GM12878 (cell line): ENCODE measurements around the gene IQSEC2. TPM values are rescaled to one million over a fixed set of nuclear protein-coding genes. Genes with fewer than 3 reads are reported as not detected.
A peak's percentile ranks its signal among the peaks of the same experiment; 100 is the strongest.

Source experiments
- CHD1 ChIP-seq: IDR thresholded peaks from 2 replicates; pipeline ENCODE4 v1.6.1; 2012; ENCODE audit warnings: low read depth, low read length, improper control_type of control experiment
- CUX1 ChIP-seq: IDR thresholded peaks from 2 replicates; pipeline ENCODE4 v1.6.1; 2012; ENCODE audit warnings: improper control_type of control experiment, low read depth, low read length; ENCODE audit not compliant: insufficient replicate concordance
- GABPA ChIP-seq: IDR thresholded peaks from 2 replicates; pipeline ENCODE4 v1.6.1; 2014; ENCODE audit warnings: antibody characterized with exemption, low read depth, mild to moderate bottlenecking, inconsistent platforms
- HDAC2 ChIP-seq: fragments of 200-600 bp; sonication (generic); IDR thresholded peaks from 2 replicates; pipeline ENCODE4 v1.6.1; 2017
- HDAC6 ChIP-seq: fragments of 200-600 bp; sonication (generic); IDR thresholded peaks from one replicate; pipeline ENCODE4 v1.8.0; 2017; ENCODE audit warnings: antibody characterized with exemption; ENCODE audit not compliant: unreplicated experiment
- HSF1 ChIP-seq: fragments of 150-350 bp; IDR thresholded peaks from 2 replicates; pipeline ENCODE4 v1.6.1; 2014; ENCODE audit warnings: mild to moderate bottlenecking, low read depth, low read length
- MEF2B ChIP-seq: fragments of 450-650 bp; IDR thresholded peaks from 2 replicates; pipeline ENCODE4 v1.6.1; 2018; ENCODE audit warnings: mild to moderate bottlenecking, moderate library complexity; ENCODE audit not compliant: partially characterized antibody, poor library complexity, severe bottlenecking
- MLLT1 ChIP-seq: fragments of 450-650 bp; IDR thresholded peaks from 2 replicates; pipeline ENCODE4 v1.6.1; 2016; ENCODE audit warnings: mild to moderate bottlenecking
- MTA2 ChIP-seq: fragments of 450-650 bp; IDR thresholded peaks from 2 replicates; pipeline ENCODE4 v1.6.1; 2016; ENCODE audit warnings: low read depth, mild to moderate bottlenecking, moderate library complexity
- MYB ChIP-seq: fragments of 150-350 bp; IDR thresholded peaks from 2 replicates; pipeline ENCODE4 v1.6.1; 2014; ENCODE audit warnings: mild to moderate bottlenecking, low read depth, low read length, borderline replicate concordance
- MYC ChIP-seq: IDR thresholded peaks from 2 replicates; pipeline ENCODE4 v1.6.1; 2011; ENCODE audit warnings: mild to moderate bottlenecking, low read length, moderate library complexity, inconsistent platforms; ENCODE audit not compliant: insufficient read depth, insufficient replicate concordance, insufficient read length, severe bottlenecking
- NR2C1 ChIP-seq: fragments of 450-650 bp; IDR thresholded peaks from 2 replicates; pipeline ENCODE4 v1.6.1; 2017; ENCODE audit warnings: antibody characterized with exemption, mild to moderate bottlenecking, moderate library complexity
- SIN3A ChIP-seq: IDR thresholded peaks from 2 replicates; pipeline ENCODE4 v1.6.1; 2012; ENCODE audit warnings: low read depth, low read length, improper control_type of control experiment
- SMARCA5 ChIP-seq: fragments of 450-650 bp; IDR thresholded peaks from 2 replicates; pipeline ENCODE4 v1.6.1; 2017; ENCODE audit warnings: mild to moderate bottlenecking
- TBL1XR1 ChIP-seq: IDR thresholded peaks from 2 replicates; pipeline ENCODE4 v1.6.1; 2012; ENCODE audit warnings: low read depth, low read length, improper control_type of control experiment
- YBX1 ChIP-seq: fragments of 450-650 bp; IDR thresholded peaks from 2 replicates; pipeline ENCODE4 v1.6.1; 2016; ENCODE audit warnings: antibody characterized with exemption
- ZBTB33 ChIP-seq: fragments of 450-650 bp; IDR thresholded peaks from 2 replicates; pipeline ENCODE4 v1.6.1; 2017; ENCODE audit warnings: mild to moderate bottlenecking
- ZNF217 ChIP-seq: fragments of 450-650 bp; IDR thresholded peaks from 2 replicates; pipeline ENCODE4 v1.6.1; 2017; ENCODE audit warnings: antibody characterized with exemption, mild to moderate bottlenecking
- ZNF274 ChIP-seq: IDR thresholded peaks from one replicate; pipeline ENCODE4 v1.8.0; 2011; ENCODE audit not compliant: insufficient read length, insufficient read depth
- polyA plus RNA-seq, 11 experiments: library from polyadenylated mRNA; depleted of rRNA in 4 of 11; unstranded in 6 of 11; stranded (reverse) in 5 of 11; fragments of >200 nt; fragmentation: Nextera tagmentation in 4 of 11; fragmentation: Illumina TruSeq in 1 of 11; extraction: Ambion mirVana in 4 of 11; extraction: Trizol in 1 of 11; gene quantifications; 1 replicate in 1 of 11; 2 replicates in 10 of 11; pipeline versions ENCODE4 v1.2.1 to v1.2.3, GENCODE V29; 2011 to 2016; ENCODE audit warnings: inconsistent platforms in 2 of 11, missing spikeins in 2 of 11, low read depth in 1 of 11
- total RNA-seq, 4 experiments: library from RNA; depleted of rRNA in 3 of 4; stranded (reverse); fragments of >200 nt in 3 of 4; fragmentation: Illumina TruSeq in 1 of 4; extraction: Trizol in 1 of 4; gene quantifications; 2 replicates each; pipeline versions ENCODE4 v1.2.1 to v1.2.3, GENCODE V29; 2013 to 2021

Gene IQSEC2
- total and polyA plus RNA-seq, 10 of the 15 experiments (the other 5 are each of a cell fraction or from before 2014, with no cell fraction given): 0.01 to 0.23 (median 0.04) TPM; not detected in 3

GRCh38 chrX:53224860-53225797 is 56.3 kb downstream of the IQSEC2 start, which contains the start of gene KDM5C (continued):
- TF ChIP-seq ZBTB33: no peak
- TF ChIP-seq MEF2B: peak; percentile 81
- TF ChIP-seq CUX1: peak; percentile 49
- TF ChIP-seq HSF1: no peak
- no peak for TF ChIP-seq ZNF274
- 0 out of 2 replicates have a peak, but pooled peaks have one; percentile 32 for TF ChIP-seq ZNF217
- TF ChIP-seq SMARCA5: peak; percentile 89; the same call in 1 of the 2 replicates
- no peak for TF ChIP-seq MYC
- TF ChIP-seq YBX1: no peak
- TF ChIP-seq MLLT1: peak; percentile 98
- peak; percentile 61 for TF ChIP-seq HDAC6
- TF ChIP-seq SIN3A: peak; percentile 83
- TF ChIP-seq TBL1XR1: 0 out of 2 replicates have a peak, but pooled peaks have one; percentile 30
- TF ChIP-seq MYB: no peak
- peak; percentile 68 for TF ChIP-seq NR2C1
- no peak for TF ChIP-seq HDAC2
- 0 out of 2 replicates have a peak, but pooled peaks have one; percentile 42 for TF ChIP-seq CHD1
- peak; percentile 76; the same call in 1 of the 2 replicates for TF ChIP-seq MTA2
- peak; percentile 57; the same call in 1 of the 2 replicates for TF ChIP-seq GABPA
